ENCODE results near the gene FIGLA.

Gene FIGLA

DNA sequence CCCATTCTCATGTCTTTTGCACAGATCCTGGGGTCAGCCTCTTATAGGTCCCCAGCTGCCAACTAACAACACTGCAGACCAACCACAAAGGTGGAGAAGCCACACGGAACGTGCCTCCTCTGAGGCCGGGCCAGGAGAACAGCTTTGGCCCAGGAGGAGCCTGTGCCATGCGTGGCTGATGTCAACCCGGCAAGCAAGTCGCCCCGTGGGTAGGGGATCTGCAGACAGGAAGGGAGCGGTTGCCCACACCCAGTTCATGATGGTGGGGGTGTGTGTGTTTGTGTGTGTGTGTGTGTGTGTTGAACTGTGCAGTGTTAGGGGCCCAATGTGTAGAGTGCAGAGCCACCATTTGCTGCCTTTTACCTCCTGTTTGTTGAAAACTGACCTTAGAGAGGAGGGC is 32.4 kb upstream of the FIGLA start:
- Histone ChIP-seq H3K27me3 (replicated peaks) (no peaks in the 10 kb centered on the region), H3K4me3 (ENCODE audit: low read depth, low read length) (no peak overlapping the region), H3K27ac (no peak overlapping the region), H3K36me3 (replicated peaks) (no peaks in the 10 kb centered on the region)
- in situ Hi-C loops (cut with HindIII; ENCODE audit: low pct_ligation_motif_present, low sequenced_read_pairs): no loop called here
- no peak for TF ChIP-seq CTCF (IDR thresholded peaks at IDR 0.05; ENCODE audit: low read depth, low read length, missing control alignments)
- no peak for DNase-seq

- H3K27me3 ChIP-seq (replicated peaks): no peaks in the 10 kb centered on the region
- in situ Hi-C loops (cut with HindIII; ENCODE audit: low pct_ligation_motif_present, low sequenced_read_pairs): no loop called here
- no peak within 1 kb of the TSS for H3K27ac ChIP-seq
Measured at GRCh38 chr2:70820499-70820898, 30.1 kb upstream of the FIGLA start, which contains the start of gene CLEC4F. Gene CLEC4F, minus strand, starts transcription at chr2:70820599. Its CDS starts 76 bp downstream, at chr2:70820523.

DNA sequence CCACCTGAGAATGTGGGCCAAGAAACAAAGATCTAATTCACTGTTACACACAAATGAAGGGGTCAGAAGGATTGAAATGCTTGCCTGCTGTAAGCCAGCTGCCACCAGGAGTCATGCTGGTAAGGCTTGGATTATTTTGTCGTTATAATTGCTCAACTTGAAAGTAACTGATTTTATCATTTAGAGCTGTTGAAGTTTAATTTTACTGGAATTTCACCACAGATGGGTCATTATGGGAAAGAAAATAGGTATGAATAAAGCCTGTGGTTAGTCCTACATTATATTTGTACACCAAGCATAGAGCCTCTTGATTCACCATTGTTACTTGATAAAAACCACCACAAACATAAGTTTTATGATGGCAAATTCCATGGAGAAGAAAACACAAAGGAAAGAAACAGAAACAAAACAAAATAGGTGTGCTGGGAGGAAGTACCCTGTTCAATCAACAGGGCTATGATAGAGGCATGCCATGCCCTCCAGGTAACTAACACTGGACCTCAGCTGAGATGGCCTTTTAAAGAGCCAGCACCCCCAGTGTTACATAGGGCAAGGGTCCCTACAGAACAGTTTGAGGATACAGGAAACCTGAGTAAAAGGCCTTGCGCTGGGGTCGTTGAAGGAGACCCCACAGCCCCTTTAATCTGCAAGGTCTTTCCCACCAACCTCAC is 27.0 kb upstream of the FIGLA start:
- no peak for TF ChIP-seq CTCF (IDR thresholded peaks at IDR 0.05; ENCODE audit: low read depth, low read length, missing control alignments)
- H3K36me3 ChIP-seq (replicated peaks): no peaks in the 10 kb centered on the region
- in situ Hi-C loops (cut with HindIII; ENCODE audit: low pct_ligation_motif_present, low sequenced_read_pairs): no loop called here
- DNase-seq: no peak
- no peak overlapping the region for H3K27ac ChIP-seq
- H3K27me3 ChIP-seq (replicated peaks): no peaks in the 10 kb centered on the region
- H3K4me3 ChIP-seq (ENCODE audit: low read depth, low read length): no peak overlapping the region

More at GRCh38 chr2:70820499-70820898, 30.1 kb upstream of the FIGLA start, which contains the start of gene CLEC4F:
- no peak for TF ChIP-seq CTCF (IDR thresholded peaks at IDR 0.05; ENCODE audit: low read depth, low read length, missing control alignments)
- H3K4me3 ChIP-seq (ENCODE audit: low read depth, low read length): no peak within 1 kb of the TSS
- DNase-seq: no peak
- H3K36me3 ChIP-seq (replicated peaks): no peaks in the 10 kb centered on the region

DNA sequence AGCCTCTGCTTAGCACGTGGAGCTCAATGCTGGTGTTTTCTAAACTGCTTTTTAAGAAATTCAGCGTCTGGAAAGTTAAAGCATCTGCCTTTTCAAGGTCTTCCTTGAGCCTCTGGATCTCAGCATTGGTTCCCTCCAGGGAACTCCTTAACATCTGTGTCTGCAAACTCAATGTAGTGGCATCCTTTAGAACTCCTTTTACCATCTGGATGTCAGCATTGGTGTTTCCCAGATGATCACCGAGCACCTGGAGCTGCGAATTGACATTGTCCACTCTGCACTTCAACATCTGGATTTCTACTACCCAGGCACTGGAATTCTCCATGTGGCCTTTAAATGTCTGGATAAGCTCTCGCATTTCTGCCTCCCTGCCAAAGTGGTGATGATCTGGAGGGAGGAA is 26.3 kb upstream of the FIGLA start:
- H3K36me3 ChIP-seq (replicated peaks): no peaks in the 10 kb centered on the region
- in situ Hi-C loops (cut with HindIII; ENCODE audit: low pct_ligation_motif_present, low sequenced_read_pairs): no loop called here
- DNase-seq: no peak
- H3K27me3 ChIP-seq (replicated peaks): no peaks in the 10 kb centered on the region
- no peak overlapping the region for H3K27ac ChIP-seq
- H3K4me3 ChIP-seq (ENCODE audit: low read depth, low read length): no peak overlapping the region
- no peak for TF ChIP-seq CTCF (IDR thresholded peaks at IDR 0.05; ENCODE audit: low read depth, low read length, missing control alignments)

DNA sequence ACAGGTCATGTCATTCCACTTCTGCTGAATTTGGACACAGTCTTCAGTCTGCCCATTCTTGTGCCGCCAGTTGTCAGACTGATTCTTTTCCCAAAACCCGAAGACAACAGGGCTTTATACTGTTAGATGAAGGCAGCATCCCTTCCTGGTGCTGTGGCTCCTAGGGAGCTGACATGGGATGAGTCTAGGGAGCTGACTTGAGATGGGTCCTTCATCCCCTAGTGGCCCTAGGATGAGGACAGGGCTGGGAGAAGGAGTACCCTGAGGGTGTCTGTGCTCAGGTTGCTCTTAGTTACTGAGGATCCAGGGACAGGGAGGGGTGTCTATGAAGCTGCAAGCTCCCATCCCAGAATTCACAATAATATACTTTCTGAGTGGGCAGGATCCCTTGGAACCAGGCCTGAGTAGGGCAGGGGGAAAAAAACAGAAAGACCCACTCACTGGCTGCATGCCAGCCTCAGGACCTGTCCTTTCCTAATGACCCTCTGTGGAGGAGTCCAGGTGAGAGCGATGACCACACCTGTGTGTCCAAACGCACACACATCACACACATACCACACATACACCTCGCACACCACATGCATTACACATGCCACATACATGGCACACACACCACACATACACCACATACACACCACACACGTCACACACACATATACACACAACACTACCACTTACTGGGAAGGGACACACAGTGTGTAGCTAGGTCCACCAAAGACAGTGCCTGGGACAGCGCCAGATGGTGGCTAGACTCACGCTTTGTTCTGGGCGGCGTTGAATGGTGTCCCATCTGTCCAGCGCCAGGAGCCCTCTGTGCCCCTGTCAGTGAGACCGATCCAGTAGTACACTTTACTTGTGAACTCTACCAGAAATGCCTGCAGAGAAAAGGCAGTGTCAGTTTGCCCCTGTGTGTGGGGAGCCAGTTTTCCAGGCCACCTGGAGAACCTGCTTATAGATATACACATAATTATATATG is 18.8 kb upstream of the FIGLA start:
- H3K27me3 ChIP-seq (replicated peaks): no peaks in the 10 kb centered on the region
- no peak for DNase-seq
- in situ Hi-C loops (cut with HindIII; ENCODE audit: low pct_ligation_motif_present, low sequenced_read_pairs): no loop called here
- H3K27ac ChIP-seq: no peak overlapping the region
- no peak for TF ChIP-seq CTCF (IDR thresholded peaks at IDR 0.05; ENCODE audit: low read depth, low read length, missing control alignments)
- no peaks in the 10 kb centered on the region for H3K36me3 ChIP-seq (replicated peaks)
- H3K4me3 ChIP-seq (ENCODE audit: low read depth, low read length): no peak overlapping the region

Data from brain microvascular endothelial cell (primary cell).